ENCODE data around the gene ROBO1. TPM values are rescaled to one million over a fixed set of nuclear protein-coding genes. Genes with fewer than 3 reads are reported as not detected.

ROBO1 gene
- total and polyA plus RNA-seq, 4 donors = 68.8 to 181 (median 106) TPM

GRCh38 chr3:79651536-79652065 is 116.2 kb downstream of the ROBO1 start:
- Histone ChIP-seq H3K4me3 (ENCODE audit: low read depth, low read length) (no peak overlapping the region), H3K27ac (ENCODE audit: low read depth, low read length) (no peak overlapping the region), H3K9me3 (ENCODE audit: control insufficient read depth, insufficient read depth, low read length) (no peaks in the 10 kb centered on the region), H3K27me3 (ENCODE audit: control insufficient read depth, insufficient read depth, low read length) (no peaks in the 10 kb centered on the region), H3K4me1 (ENCODE audit: control insufficient read depth, insufficient read depth, low read length) (no peaks in the 10 kb centered on the region), H3K36me3 (ENCODE audit: control insufficient read depth, insufficient read depth, low read length) (no peaks in the 10 kb centered on the region)
- DNase-seq (ENCODE audit: low read depth in 4 of 6, low spot score in 6 of 6) = peak in 3 of 6 donors; percentile 9 to 46 (median 45)
- WGBS (ENCODE audit: insufficient coverage) = 41% methylated on average over 4 of the region's 7 CpGs

GRCh38 chr3:79639855-79640254 is 127.9 kb downstream of the ROBO1 start:
- no peak overlapping the region for H3K27ac ChIP-seq (ENCODE audit: low read depth, low read length)
- H3K4me3 ChIP-seq (ENCODE audit: low read depth, low read length) = no peak overlapping the region
- H3K36me3 ChIP-seq (ENCODE audit: control insufficient read depth, insufficient read depth, low read length) = no peaks in the 10 kb centered on the region
- DNase-seq (ENCODE audit: low read depth in 4 of 6, low spot score in 6 of 6) = no peak
- no peaks in the 10 kb centered on the region for H3K27me3 ChIP-seq (ENCODE audit: control insufficient read depth, insufficient read depth, low read length)
- no peaks in the 10 kb centered on the region for H3K4me1 ChIP-seq (ENCODE audit: control insufficient read depth, insufficient read depth, low read length)
- WGBS (ENCODE audit: insufficient coverage) = no CpG with 5 or more reads among the region's 2 CpGs
- H3K9me3 ChIP-seq (ENCODE audit: control insufficient read depth, insufficient read depth, low read length) = no peaks in the 10 kb centered on the region

- Histone ChIP-seq H3K4me1 (ENCODE audit: control insufficient read depth, insufficient read depth, low read length) (no peaks in the 10 kb centered on the region), H3K27me3 (ENCODE audit: control insufficient read depth, insufficient read depth, low read length) (no peaks in the 10 kb centered on the region), H3K9me3 (ENCODE audit: control insufficient read depth, insufficient read depth, low read length) (no peaks in the 10 kb centered on the region), H3K4me3 (ENCODE audit: low read depth, low read length) (no peak overlapping the region), H3K27ac (ENCODE audit: low read depth, low read length) (no peak overlapping the region), H3K36me3 (ENCODE audit: control insufficient read depth, insufficient read depth, low read length) (no peaks in the 10 kb centered on the region)
- no CpG with 5 or more reads among the region's 4 CpGs for WGBS (ENCODE audit: insufficient coverage)
- DNase-seq (ENCODE audit: low read depth in 4 of 6, low spot score in 6 of 6) = no peak
These were observed 131.4 kb downstream of the ROBO1 start for GRCh38 chr3:79636372-79636771.

- no peaks in the 10 kb centered on the region for H3K27me3 ChIP-seq (ENCODE audit: control insufficient read depth, insufficient read depth, low read length)
- no CpG with 5 or more reads among the region's 1 CpG for WGBS (ENCODE audit: insufficient coverage)
- H3K4me3 ChIP-seq (ENCODE audit: low read depth, low read length) = no peak overlapping the region
- H3K36me3 ChIP-seq (ENCODE audit: control insufficient read depth, insufficient read depth, low read length) = no peaks in the 10 kb centered on the region
- no peak for DNase-seq (ENCODE audit: low read depth in 4 of 6, low spot score in 6 of 6)
- no peaks in the 10 kb centered on the region for H3K4me1 ChIP-seq (ENCODE audit: control insufficient read depth, insufficient read depth, low read length)
- no peaks in the 10 kb centered on the region for H3K9me3 ChIP-seq (ENCODE audit: control insufficient read depth, insufficient read depth, low read length)
- H3K27ac ChIP-seq (ENCODE audit: low read depth, low read length) = no peak overlapping the region
These were observed 135.0 kb downstream of the ROBO1 start for GRCh38 chr3:79632842-79633241.

- no peaks in the 10 kb centered on the region for H3K36me3 ChIP-seq (ENCODE audit: control insufficient read depth, insufficient read depth, low read length)
- no peaks in the 10 kb centered on the region for H3K27me3 ChIP-seq (ENCODE audit: control insufficient read depth, insufficient read depth, low read length)
- WGBS (ENCODE audit: insufficient coverage) = 92% methylated on average over 5 of the region's 6 CpGs
- no peak for DNase-seq (ENCODE audit: low read depth in 4 of 6, low spot score in 6 of 6)
- H3K27ac ChIP-seq (ENCODE audit: low read depth, low read length) = no peak overlapping the region
- peaks cover 18% of the 10 kb centered on the region for H3K9me3 ChIP-seq (ENCODE audit: control insufficient read depth, insufficient read depth, low read length)
- no peaks in the 10 kb centered on the region for H3K4me1 ChIP-seq (ENCODE audit: control insufficient read depth, insufficient read depth, low read length)
- H3K4me3 ChIP-seq (ENCODE audit: low read depth, low read length) = no peak overlapping the region
These were observed 148.9 kb downstream of the ROBO1 start for GRCh38 chr3:79618883-79619282.

GRCh38 chr3:79606414-79606813 is 161.4 kb downstream of the ROBO1 start:
- WGBS (ENCODE audit: insufficient coverage) = no CpG with 5 or more reads among the region's 1 CpG
- H3K9me3 ChIP-seq (ENCODE audit: control insufficient read depth, insufficient read depth, low read length) = no peaks in the 10 kb centered on the region
- no peaks in the 10 kb centered on the region for H3K36me3 ChIP-seq (ENCODE audit: control insufficient read depth, insufficient read depth, low read length)

GRCh38 chr3:79604681-79605080 is 163.1 kb downstream of the ROBO1 start:
- Histone ChIP-seq H3K9me3 (ENCODE audit: control insufficient read depth, insufficient read depth, low read length) (no peaks in the 10 kb centered on the region), H3K27ac (ENCODE audit: low read depth, low read length) (no peak overlapping the region), H3K27me3 (ENCODE audit: control insufficient read depth, insufficient read depth, low read length) (no peaks in the 10 kb centered on the region), H3K4me1 (ENCODE audit: control insufficient read depth, insufficient read depth, low read length) (no peaks in the 10 kb centered on the region), H3K4me3 (ENCODE audit: low read depth, low read length) (no peak overlapping the region), H3K36me3 (ENCODE audit: control insufficient read depth, insufficient read depth, low read length) (no peaks in the 10 kb centered on the region)
- WGBS (ENCODE audit: insufficient coverage) = no CpG with 5 or more reads among the region's 2 CpGs
- no peak for DNase-seq (ENCODE audit: low read depth in 4 of 6, low spot score in 6 of 6)

More at GRCh38 chr3:79606414-79606813, 161.4 kb downstream of the ROBO1 start:
- Histone ChIP-seq H3K27me3 (ENCODE audit: control insufficient read depth, insufficient read depth, low read length) (no peaks in the 10 kb centered on the region), H3K4me1 (ENCODE audit: control insufficient read depth, insufficient read depth, low read length) (no peaks in the 10 kb centered on the region), H3K27ac (ENCODE audit: low read depth, low read length) (no peak overlapping the region), H3K4me3 (ENCODE audit: low read depth, low read length) (no peak overlapping the region)
- DNase-seq (ENCODE audit: low read depth in 4 of 6, low spot score in 6 of 6) = no peak

- peak in 1 of 6 donors; percentile 14 for DNase-seq (ENCODE audit: low read depth in 4 of 6, low spot score in 6 of 6)
- no peaks in the 10 kb centered on the region for H3K27me3 ChIP-seq (ENCODE audit: control insufficient read depth, insufficient read depth, low read length)
- H3K27ac ChIP-seq (ENCODE audit: low read depth, low read length) = no peak overlapping the region
- no peaks in the 10 kb centered on the region for H3K36me3 ChIP-seq (ENCODE audit: control insufficient read depth, insufficient read depth, low read length)
- no peak overlapping the region for H3K4me3 ChIP-seq (ENCODE audit: low read depth, low read length)
- no peaks in the 10 kb centered on the region for H3K4me1 ChIP-seq (ENCODE audit: control insufficient read depth, insufficient read depth, low read length)
- no peaks in the 10 kb centered on the region for H3K9me3 ChIP-seq (ENCODE audit: control insufficient read depth, insufficient read depth, low read length)
These were observed 165.4 kb downstream of the ROBO1 start for GRCh38 chr3:79602385-79602784.

- H3K4me1 ChIP-seq (ENCODE audit: control insufficient read depth, insufficient read depth, low read length) = no peaks in the 10 kb centered on the region
- H3K27me3 ChIP-seq (ENCODE audit: control insufficient read depth, insufficient read depth, low read length) = no peaks in the 10 kb centered on the region
- H3K9me3 ChIP-seq (ENCODE audit: control insufficient read depth, insufficient read depth, low read length) = no peaks in the 10 kb centered on the region
- DNase-seq (ENCODE audit: low read depth in 4 of 6, low spot score in 6 of 6) = peak in 2 of 6 donors; percentile 15 to 18
- no CpG with 5 or more reads among the region's 1 CpG for WGBS (ENCODE audit: insufficient coverage)
- H3K4me3 ChIP-seq (ENCODE audit: low read depth, low read length) = no peak overlapping the region
- H3K36me3 ChIP-seq (ENCODE audit: control insufficient read depth, insufficient read depth, low read length) = no peaks in the 10 kb centered on the region
- no peak overlapping the region for H3K27ac ChIP-seq (ENCODE audit: low read depth, low read length)
These were observed 169.2 kb downstream of the ROBO1 start for GRCh38 chr3:79598594-79598993.

GRCh38 chr3:79597709-79598108 is 170.1 kb downstream of the ROBO1 start:
- no peaks in the 10 kb centered on the region for H3K36me3 ChIP-seq (ENCODE audit: control insufficient read depth, insufficient read depth, low read length)
- no peaks in the 10 kb centered on the region for H3K4me1 ChIP-seq (ENCODE audit: control insufficient read depth, insufficient read depth, low read length)
- no peaks in the 10 kb centered on the region for H3K27me3 ChIP-seq (ENCODE audit: control insufficient read depth, insufficient read depth, low read length)
- DNase-seq (ENCODE audit: low read depth in 4 of 6, low spot score in 6 of 6) = no peak
- no peak overlapping the region for H3K27ac ChIP-seq (ENCODE audit: low read depth, low read length)
- no peak overlapping the region for H3K4me3 ChIP-seq (ENCODE audit: low read depth, low read length)
- H3K9me3 ChIP-seq (ENCODE audit: control insufficient read depth, insufficient read depth, low read length) = no peaks in the 10 kb centered on the region
- no CpG with 5 or more reads among the region's 2 CpGs for WGBS (ENCODE audit: insufficient coverage)

Data from spinal cord (tissue), 10 donors.